Measurements from ENCODE around the gene REXO4.

GRCh38 chr9:133359399-133360175 lies 58.2 kb downstream of the REXO4 start:
- peak; percentile 70 to 71 (median 70) for TF ChIP-seq CTCF (IDR thresholded peaks at IDR 0.05 in 2 of 3, conservative IDR thresholded peaks at IDR 0.05 in 1 of 3; ENCODE audit: insufficient read depth in 2 of 3, low read depth in 1 of 3, low read length in 3 of 3)
- TF ChIP-seq YY1 (IDR thresholded peaks at IDR 0.05; ENCODE audit: borderline replicate concordance in 1 of 3, control insufficient read depth in 1 of 3, extremely low read depth in 1 of 3, insufficient read depth in 3 of 3, insufficient read length in 1 of 3, insufficient replicate concordance in 2 of 3, low read depth in 1 of 3, low read length in 2 of 3): no peak
- no peak for TF ChIP-seq EP300 (IDR thresholded peaks at IDR 0.05; ENCODE audit: low read length)
- no peak for TF ChIP-seq EZH2 (IDR thresholded peaks at IDR 0.05; ENCODE audit: borderline replicate concordance, low read depth, low read length)
- no peak for TF ChIP-seq LARP7 (IDR thresholded peaks at IDR 0.05)
- TF ChIP-seq ZNF583 (CRISPR knock-in tag; IDR thresholded peaks at IDR 0.05): no peak
- TF ChIP-seq KAT7 (CRISPR knock-in tag; IDR thresholded peaks at IDR 0.05; ENCODE audit: borderline replicate concordance): no peak
- no peak for TF ChIP-seq PCBP2 (IDR thresholded peaks at IDR 0.05; ENCODE audit: low read depth, low read length, poor library complexity, severe bottlenecking)
- TF ChIP-seq POLR2A (conservative IDR thresholded peaks at IDR 0.05): no peak
